ENCODE data around the gene PPP1R1B. TPM values are rescaled to one million over a fixed set of nuclear protein-coding genes. Genes with fewer than 3 reads are reported as not detected.

PPP1R1B gene
- total RNA-seq, 1 donor: not detected

DNA sequence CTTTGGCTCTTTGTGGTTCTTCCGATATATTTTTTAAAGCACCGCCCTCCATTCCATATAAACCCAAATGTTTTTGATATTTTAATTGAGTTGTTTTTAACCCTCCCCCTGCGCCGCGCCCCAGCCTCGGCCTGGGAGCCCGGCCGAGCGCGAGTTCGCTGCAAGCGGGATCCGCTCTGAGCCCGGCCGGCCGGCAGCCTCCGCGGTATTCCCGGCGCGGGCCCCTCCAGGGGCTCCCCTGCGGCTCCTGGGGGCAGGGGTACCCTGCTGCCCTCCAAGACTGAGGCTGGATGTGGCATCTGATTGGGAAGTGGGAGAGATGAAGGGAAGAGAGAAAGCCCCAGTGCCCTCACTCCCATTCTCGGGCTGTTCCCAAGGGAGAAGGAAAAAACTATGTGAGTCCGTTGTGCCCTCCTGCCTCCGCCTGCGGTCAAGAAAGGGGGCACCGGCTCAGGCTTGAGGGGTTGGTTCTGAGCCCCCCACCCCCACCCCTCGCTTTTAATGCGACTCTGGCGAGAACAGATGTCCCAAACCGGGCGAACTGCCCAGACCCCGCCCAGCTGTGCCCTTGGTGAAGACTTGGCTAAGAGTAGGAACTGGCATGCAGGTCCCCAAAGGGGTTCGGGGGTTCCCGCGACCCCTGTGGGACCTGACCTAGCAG is 27.6 kb upstream of the PPP1R1B start:
- Histone ChIP-seq H2AFZ (ENCODE audit: low read length) (no peak overlapping the region), H3K79me2 (ENCODE audit: insufficient read depth, low read length) (no peaks in the 10 kb centered on the region), H3K27me3 (ENCODE audit: insufficient read depth, low read length) (peaks cover 95% of the 10 kb centered on the region), H3K27ac (ENCODE audit: low read depth, low read length) (no peak overlapping the region), H4K20me1 (ENCODE audit: insufficient read depth, low read length) (peaks cover 3% of the 10 kb centered on the region), H3K36me3 (ENCODE audit: insufficient read depth, low read length) (no peaks in the 10 kb centered on the region), H3K4me2 (ENCODE audit: insufficient read depth, low read length) (no peak overlapping the region), H3K9me3 (ENCODE audit: low read depth, low read length) (no peaks in the 10 kb centered on the region), H3K4me3 (ENCODE audit: insufficient read depth, low read length) (no peak overlapping the region), H3K4me1 (ENCODE audit: insufficient read depth, low read length) (no peaks in the 10 kb centered on the region)
- no peak for TF ChIP-seq CTCF (IDR thresholded peaks at IDR 0.05; ENCODE audit: extremely low read depth, low read depth, low read length)
- DNase-seq (ENCODE audit: insufficient read length, low spot score, missing footprints): peak; percentile 81

DNA sequence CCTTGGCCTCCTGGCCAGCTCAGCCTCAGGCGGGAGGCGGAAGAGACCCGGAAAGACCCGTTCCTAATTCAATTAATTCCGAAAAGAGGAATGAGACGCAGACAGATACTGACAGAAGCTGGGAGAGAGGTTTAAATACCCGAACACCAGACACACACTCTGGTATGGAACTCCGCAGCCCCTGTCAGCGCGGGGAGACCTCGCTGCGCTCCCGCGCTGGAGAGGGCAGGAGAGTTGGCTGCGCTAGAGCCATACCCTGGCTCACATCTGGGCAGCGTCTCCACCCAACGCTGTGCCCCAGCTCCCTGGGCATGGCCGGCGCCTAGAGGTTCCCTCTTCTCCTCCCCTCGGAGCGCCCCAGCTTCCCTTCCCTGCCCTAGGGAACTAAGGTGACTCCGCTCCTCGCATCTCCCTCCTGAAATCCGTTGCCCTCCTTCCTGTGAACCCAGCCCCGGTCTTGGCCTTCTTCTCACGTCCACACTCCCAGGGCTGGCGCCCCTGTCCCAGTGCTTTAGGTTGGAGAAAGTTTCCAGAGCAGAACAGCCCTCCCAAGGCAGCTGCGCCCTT is 27.0 kb upstream of the PPP1R1B start:
- H3K9me3 ChIP-seq (ENCODE audit: low read depth, low read length): no peaks in the 10 kb centered on the region
- H3K4me2 ChIP-seq (ENCODE audit: insufficient read depth, low read length): no peak overlapping the region
- TF ChIP-seq CTCF (IDR thresholded peaks at IDR 0.05; ENCODE audit: extremely low read depth, low read depth, low read length): no peak
- H4K20me1 ChIP-seq (ENCODE audit: insufficient read depth, low read length): peaks cover 3% of the 10 kb centered on the region
- peaks cover 99% of the 10 kb centered on the region for H3K27me3 ChIP-seq (ENCODE audit: insufficient read depth, low read length)
- H3K27ac ChIP-seq (ENCODE audit: low read depth, low read length): no peak overlapping the region
- DNase-seq (ENCODE audit: insufficient read length, low spot score, missing footprints): peak; percentile 72
- no peaks in the 10 kb centered on the region for H3K4me1 ChIP-seq (ENCODE audit: insufficient read depth, low read length)
- no peaks in the 10 kb centered on the region for H3K79me2 ChIP-seq (ENCODE audit: insufficient read depth, low read length)
- no peaks in the 10 kb centered on the region for H3K36me3 ChIP-seq (ENCODE audit: insufficient read depth, low read length)
- H3K4me3 ChIP-seq (ENCODE audit: insufficient read depth, low read length): no peak overlapping the region
- H2AFZ ChIP-seq (ENCODE audit: low read length): no peak overlapping the region

GRCh38 chr17:39600288-39600996 is 26.3 kb upstream of the PPP1R1B start:
- H3K36me3 ChIP-seq (ENCODE audit: insufficient read depth, low read length): no peaks in the 10 kb centered on the region
- no peak overlapping the region for H3K27ac ChIP-seq (ENCODE audit: low read depth, low read length)
- H3K9me3 ChIP-seq (ENCODE audit: low read depth, low read length): no peaks in the 10 kb centered on the region
- H2AFZ ChIP-seq (ENCODE audit: low read length): no peak overlapping the region
- H3K79me2 ChIP-seq (ENCODE audit: insufficient read depth, low read length): no peaks in the 10 kb centered on the region
- peaks cover 99% of the 10 kb centered on the region for H3K27me3 ChIP-seq (ENCODE audit: insufficient read depth, low read length)
- H3K4me3 ChIP-seq (ENCODE audit: insufficient read depth, low read length): no peak overlapping the region
- no peak for TF ChIP-seq CTCF (IDR thresholded peaks at IDR 0.05; ENCODE audit: extremely low read depth, low read depth, low read length)
- no peaks in the 10 kb centered on the region for H3K4me1 ChIP-seq (ENCODE audit: insufficient read depth, low read length)
- H3K4me2 ChIP-seq (ENCODE audit: insufficient read depth, low read length): no peak overlapping the region
- DNase-seq (ENCODE audit: insufficient read length, low spot score, missing footprints): peak; percentile 77
- H4K20me1 ChIP-seq (ENCODE audit: insufficient read depth, low read length): peaks cover 3% of the 10 kb centered on the region

- Histone ChIP-seq H3K27ac (ENCODE audit: low read depth, low read length) (no peak overlapping the region), H3K4me2 (ENCODE audit: insufficient read depth, low read length) (no peak overlapping the region), H2AFZ (ENCODE audit: low read length) (no peak overlapping the region), H3K27me3 (ENCODE audit: insufficient read depth, low read length) (peaks cover 99% of the 10 kb centered on the region), H3K79me2 (ENCODE audit: insufficient read depth, low read length) (no peaks in the 10 kb centered on the region), H3K9me3 (ENCODE audit: low read depth, low read length) (no peaks in the 10 kb centered on the region), H3K36me3 (ENCODE audit: insufficient read depth, low read length) (no peaks in the 10 kb centered on the region), H3K4me1 (ENCODE audit: insufficient read depth, low read length) (no peaks in the 10 kb centered on the region), H4K20me1 (ENCODE audit: insufficient read depth, low read length) (peaks cover 3% of the 10 kb centered on the region), H3K4me3 (ENCODE audit: insufficient read depth, low read length) (no peak overlapping the region)
- peak; percentile 61 for DNase-seq (ENCODE audit: insufficient read length, low spot score, missing footprints)
- TF ChIP-seq CTCF (IDR thresholded peaks at IDR 0.05; ENCODE audit: extremely low read depth, low read depth, low read length): no peak
Observed at GRCh38 chr17:39600997-39601597, 25.7 kb upstream of the PPP1R1B start.
